GM13976 (cell line): Measurements from ENCODE around the gene EARS2.

Source experiments
- DNase-seq: peaks from one replicate; pipeline ENCODE4 v3.0.0; 2012; ENCODE audit warnings: low spot score
- in situ Hi-C: fragments of 300-500 bp; cut with MboI; formaldehyde crosslinking; loops from one replicate; pipeline ENCODE4 v1.12.0; 2022; ENCODE audit warnings: low sequenced_read_pairs, mixed read lengths, inconsistent platforms; ENCODE audit not compliant: unreplicated experiment
- TF ChIP-seq, protein P1 (sequence below): IDR thresholded peaks from 2 replicates; pipeline ENCODE4 v1.5.1; 2012; ENCODE audit warnings: borderline replicate concordance, mild to moderate bottlenecking; ENCODE audit not compliant: insufficient read depth; ENCODE audit errors: extremely low read depth, missing control alignments, control extremely low read depth

Gene EARS2

DNA sequence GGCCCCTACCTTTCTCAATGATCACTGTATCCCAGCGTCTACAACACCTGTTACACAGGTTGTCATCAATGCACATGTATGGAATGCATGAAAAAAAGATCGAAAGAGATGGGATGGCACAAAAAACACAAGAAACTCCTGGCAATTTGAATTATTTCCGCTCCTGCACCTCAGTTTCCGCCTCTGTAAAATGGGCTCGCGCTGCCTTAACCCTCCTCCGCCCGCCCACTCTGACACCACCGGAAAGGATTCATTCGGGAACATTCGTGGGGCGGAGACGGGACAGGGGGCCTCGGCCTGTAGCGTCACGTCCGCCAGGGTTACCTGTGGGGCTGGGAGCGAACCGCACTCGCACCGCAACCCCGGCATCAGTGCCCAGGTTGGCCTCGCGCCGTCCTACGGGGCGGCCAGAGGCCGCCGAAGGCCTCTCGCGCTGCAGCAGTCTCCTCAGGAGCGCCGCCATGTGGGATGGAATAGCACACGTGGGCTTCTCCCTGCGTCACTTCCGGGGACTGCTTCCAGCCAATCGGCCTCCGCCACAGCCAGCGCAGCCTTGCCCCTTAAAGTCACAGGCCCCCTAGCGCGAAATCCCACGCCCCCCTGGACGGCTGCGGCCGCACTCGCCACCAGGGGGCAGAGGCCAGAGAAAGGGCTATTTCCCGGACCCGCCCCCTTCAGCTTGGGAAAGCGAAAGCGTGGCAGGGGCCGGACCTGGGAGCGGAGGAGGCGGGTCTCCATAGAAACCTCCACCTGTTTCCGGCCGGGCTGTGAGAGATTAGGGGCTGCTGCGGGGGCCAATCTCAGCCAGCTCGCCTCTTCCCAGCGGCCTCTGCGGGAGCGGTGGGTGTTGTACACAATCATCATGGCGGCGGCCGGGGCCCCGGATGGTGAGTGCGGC is at the start of gene EARS2, which contains the start of gene UBFD1:
EARS2 (minus strand) TSS at position 470 of the 898 bp plus-strand sequence; CDS start at position 463, 7 bp downstream.
UBFD1 (plus strand) TSS at position 847 of the 898 bp plus-strand sequence; CDS start at position 863, 16 bp downstream.
- TF ChIP-seq, protein P1, sequence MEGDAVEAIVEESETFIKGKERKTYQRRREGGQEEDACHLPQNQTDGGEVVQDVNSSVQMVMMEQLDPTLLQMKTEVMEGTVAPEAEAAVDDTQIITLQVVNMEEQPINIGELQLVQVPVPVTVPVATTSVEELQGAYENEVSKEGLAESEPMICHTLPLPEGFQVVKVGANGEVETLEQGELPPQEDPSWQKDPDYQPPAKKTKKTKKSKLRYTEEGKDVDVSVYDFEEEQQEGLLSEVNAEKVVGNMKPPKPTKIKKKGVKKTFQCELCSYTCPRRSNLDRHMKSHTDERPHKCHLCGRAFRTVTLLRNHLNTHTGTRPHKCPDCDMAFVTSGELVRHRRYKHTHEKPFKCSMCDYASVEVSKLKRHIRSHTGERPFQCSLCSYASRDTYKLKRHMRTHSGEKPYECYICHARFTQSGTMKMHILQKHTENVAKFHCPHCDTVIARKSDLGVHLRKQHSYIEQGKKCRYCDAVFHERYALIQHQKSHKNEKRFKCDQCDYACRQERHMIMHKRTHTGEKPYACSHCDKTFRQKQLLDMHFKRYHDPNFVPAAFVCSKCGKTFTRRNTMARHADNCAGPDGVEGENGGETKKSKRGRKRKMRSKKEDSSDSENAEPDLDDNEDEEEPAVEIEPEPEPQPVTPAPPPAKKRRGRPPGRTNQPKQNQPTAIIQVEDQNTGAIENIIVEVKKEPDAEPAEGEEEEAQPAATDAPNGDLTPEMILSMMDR, result peak; percentile 96
- in situ Hi-C loops, result no loop called here
- DNase-seq, result peak; percentile 97

DNA sequence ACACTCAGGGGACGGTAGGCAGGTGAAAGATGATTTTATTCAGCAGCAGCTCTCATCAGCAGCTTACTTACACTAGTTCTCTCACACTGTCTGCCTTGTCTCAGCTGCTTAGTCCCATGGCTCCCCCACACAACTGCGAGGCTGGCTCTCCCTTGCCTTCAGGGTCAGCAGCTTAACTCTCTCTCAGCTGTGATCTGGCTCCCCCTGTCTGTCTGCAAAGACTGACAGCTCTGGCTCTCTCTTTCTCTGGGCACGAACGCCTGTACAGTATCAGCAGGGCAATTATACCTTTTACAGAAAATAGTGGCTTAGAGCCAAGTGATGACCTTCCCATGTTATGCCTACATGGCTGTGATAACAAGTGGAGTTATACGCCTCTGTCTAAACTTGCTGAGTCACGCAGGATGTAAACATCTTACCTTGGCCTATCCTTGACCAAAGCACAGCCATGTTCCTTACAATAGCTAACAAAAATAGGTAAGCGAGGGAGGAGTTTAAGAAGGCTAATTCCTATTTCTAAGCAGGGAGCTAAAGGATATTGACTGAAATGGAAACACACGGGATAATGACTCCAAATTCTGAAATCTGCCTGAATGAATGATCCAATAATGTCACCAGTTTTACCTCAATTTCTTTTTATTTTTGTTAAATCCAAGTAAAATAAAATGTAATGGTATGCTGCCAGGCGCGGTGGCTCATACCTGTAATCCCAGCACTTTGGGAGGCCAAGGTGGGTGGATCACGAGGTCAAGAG is 40.0 kb upstream of the EARS2 start:
- TF ChIP-seq, protein P1, result peak; percentile 45
- in situ Hi-C loops, result no loop called here
- peak; percentile 49 for DNase-seq

DNA sequence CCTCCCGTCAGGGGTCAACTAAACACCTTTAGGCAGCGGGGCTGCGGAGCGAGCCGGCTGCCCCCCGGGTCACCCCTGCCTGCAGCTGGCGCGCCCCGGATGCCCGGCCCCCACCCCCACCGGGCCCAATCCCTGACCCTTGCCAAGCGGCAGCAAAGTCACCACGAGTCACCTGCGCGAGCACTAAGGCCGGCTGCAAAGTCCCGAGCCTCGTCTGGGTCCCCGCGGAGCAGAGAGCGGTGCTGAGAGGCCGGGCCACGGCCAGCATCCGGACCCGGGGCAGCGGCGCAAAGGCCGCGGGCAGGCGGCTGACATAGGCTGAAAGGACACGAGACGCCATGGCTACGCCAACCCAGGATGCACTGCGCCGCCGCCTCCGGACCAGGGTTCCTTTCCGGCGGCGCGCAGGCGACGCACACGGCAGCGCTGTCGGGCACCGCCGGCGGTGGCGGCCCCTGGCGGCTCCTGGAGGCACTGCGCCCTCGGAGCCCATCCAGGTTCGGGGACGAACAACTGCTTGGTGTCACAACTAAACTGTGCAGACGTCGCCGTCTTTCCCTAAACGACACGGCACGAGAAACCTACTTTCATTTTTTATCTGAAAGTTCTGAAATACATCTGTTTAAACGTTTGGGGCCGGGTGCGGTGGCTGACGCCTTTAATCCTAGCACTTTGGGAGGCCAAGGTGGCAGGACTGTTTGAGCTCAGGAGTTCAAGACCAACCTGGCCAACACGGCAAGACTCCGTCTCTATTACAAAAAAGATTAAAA is 39.0 kb upstream of the EARS2 start, which contains the start of gene NDUFAB1:
NDUFAB1 (minus strand) TSS at position 366 of the 770 bp plus-strand sequence; CDS start at position 340, 26 bp downstream.
- DNase-seq, result peak; percentile 95
- TF ChIP-seq, protein P1, result peak; percentile 100
- in situ Hi-C loops, result no loop called here

- TF ChIP-seq, protein P1, result no peak
- in situ Hi-C loops, result no loop called here
- no peak for DNase-seq
Measured at GRCh38 chr16:23595246-23595950, 38.2 kb upstream of the EARS2 start.

- in situ Hi-C loops, result no loop called here
- no peak for DNase-seq
- TF ChIP-seq, protein P1, result no peak
Measured at GRCh38 chr16:23594186-23594585, 37.0 kb upstream of the EARS2 start.
